H7 (cell line): ENCODE data around the gene SORL1. TPM values are rescaled to one million over a fixed set of nuclear protein-coding genes. Genes with fewer than 3 reads are reported as not detected.
"Not testable (repeated sequence)": the region's sequence is repeated elsewhere in the genome, so short reads cannot be mapped to it uniquely, and the experiment has no call there.

Experiments
- DNase-seq: peaks from one replicate; pipeline ENCODE4 v3.0.0; 2012
- H3K27me3 ChIP-seq: 2 replicates; pipeline ENCODE4 v1.6.0; 2011; ENCODE audit warnings: mild to moderate bottlenecking, low read length; ENCODE audit not compliant: control insufficient read depth, insufficient read depth
- H3K36me3 ChIP-seq: replicated peaks from 2 replicates; pipeline ENCODE4 v1.5.1; 2011; ENCODE audit warnings: low read length; ENCODE audit not compliant: control insufficient read depth, insufficient read depth
- H3K4me3 ChIP-seq: 2 replicates; pipeline ENCODE4 v1.5.1; 2011; ENCODE audit warnings: low read depth, mild to moderate bottlenecking, control low read depth, low read length, moderate library complexity; ENCODE audit not compliant: insufficient read depth
- total RNA-seq: library from RNA; depleted of rRNA; stranded (reverse); fragments of >200 nt; shearing (Covaris generic); gene quantifications from 2 replicates; pipeline ENCODE4 v1.2.3, GENCODE V29; 2014

The SORL1 gene
- total RNA-seq, 1 experiment from 2014 or later = 13.3 TPM

DNA sequence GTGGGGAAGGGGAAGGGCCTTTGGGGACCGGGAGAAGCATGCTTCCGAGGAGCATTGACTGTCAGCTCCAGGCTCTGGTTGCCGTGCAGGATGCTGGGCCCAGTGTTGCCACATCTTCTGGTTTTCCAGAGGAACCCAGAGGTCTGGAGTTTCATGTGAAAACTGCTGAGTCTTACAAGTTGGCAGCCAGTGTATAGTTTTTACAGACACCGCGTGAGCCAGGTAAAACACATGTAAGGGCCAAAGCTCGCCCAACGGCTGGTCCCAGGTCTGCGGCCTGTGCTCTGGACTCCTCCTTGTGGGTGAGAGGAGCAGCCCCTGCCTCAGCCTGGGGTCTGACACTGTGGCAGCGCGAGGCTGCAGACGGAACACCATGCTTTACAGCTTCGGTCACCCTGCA, 19.1 kb downstream of the SORL1 start:
- Histone ChIP-seq H3K27me3 (no peaks in the 10 kb centered on the region), H3K36me3 (peaks cover 1% of the 10 kb centered on the region), H3K4me3 (no peak overlapping the region)
- DNase-seq = no peak

DNA sequence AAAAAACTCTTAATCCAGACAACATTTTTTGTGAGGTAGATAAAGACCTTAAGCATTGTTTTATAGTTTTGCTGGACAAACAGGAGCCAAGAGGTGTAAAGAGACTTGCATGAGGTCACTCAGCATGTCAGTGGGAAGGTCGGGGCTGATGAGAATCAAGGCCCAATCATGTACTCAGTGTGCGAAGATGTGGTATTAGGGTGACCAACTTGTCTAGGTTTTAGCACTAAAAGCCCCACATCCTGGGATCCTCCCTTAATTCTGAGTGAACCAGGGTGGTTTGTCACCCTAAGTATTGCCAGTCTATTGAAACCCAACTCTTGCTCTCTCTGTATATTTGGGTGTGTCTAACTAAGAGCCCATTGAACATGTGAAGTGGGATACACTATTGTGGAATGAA, 20.2 kb downstream of the SORL1 start:
- peak; percentile 7 for DNase-seq
- no peak overlapping the region for H3K4me3 ChIP-seq
- peaks cover 1% of the 10 kb centered on the region for H3K36me3 ChIP-seq
- no peaks in the 10 kb centered on the region for H3K27me3 ChIP-seq

DNA sequence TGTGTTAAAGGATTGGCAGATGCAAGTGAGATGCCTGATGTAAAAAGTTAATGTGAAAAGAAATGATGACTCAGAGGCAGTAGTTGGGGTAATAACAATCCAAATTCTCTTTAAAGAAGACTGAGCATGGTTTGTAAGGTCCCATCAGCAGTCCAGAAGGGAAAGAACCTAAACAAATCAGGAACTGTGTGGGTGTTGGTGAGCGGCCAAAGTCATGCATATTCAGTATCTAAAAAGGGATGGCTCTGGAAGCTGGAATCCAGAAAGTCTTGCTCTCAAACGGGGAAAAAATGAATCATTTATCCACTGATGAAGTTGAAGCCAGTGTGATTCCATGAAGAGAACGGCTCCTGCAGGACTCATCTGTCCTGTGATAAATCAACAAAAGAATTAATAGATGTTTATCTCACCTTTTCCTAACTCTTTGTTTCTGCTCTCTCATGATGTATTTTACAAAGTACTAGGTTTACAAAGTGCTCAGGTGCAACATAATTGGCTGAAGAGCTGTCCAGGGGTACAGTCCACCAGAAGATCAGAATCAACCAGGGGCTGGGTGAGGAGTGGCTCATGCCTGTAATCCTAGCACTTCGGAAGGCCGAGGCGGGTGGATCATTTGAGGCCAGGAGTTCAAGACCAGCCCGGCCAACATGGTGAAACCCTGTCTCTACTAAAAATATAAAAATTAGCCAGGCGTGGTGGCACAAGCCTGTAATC, 21.1 kb downstream of the SORL1 start:
- H3K4me3 ChIP-seq = no peak overlapping the region
- no peaks in the 10 kb centered on the region for H3K27me3 ChIP-seq
- peaks cover 3% of the 10 kb centered on the region for H3K36me3 ChIP-seq
- DNase-seq = peak; percentile 7

DNA sequence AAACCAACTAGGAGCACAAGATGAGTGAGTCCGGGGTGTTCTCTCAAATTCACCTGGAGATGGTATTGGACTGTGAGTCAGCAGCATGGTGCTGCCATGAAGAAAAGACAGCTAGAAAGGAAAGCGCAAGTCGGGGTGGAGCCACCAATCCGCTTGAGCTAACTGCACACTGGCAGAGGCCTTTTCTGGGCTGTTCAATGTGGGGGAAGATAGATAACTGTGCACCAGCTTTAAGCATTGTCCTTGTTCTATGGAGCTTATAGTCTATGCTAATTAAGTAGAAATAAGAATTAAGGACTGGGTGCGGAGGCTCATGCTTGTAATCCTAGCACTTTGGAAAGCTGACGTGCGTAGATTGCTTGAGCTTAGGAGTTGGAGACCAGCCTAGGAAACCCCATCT, 22.6 kb downstream of the SORL1 start:
- DNase-seq = no peak
- H3K4me3 ChIP-seq = no peak overlapping the region
- no peaks in the 10 kb centered on the region for H3K27me3 ChIP-seq
- peaks cover 7% of the 10 kb centered on the region for H3K36me3 ChIP-seq

DNA sequence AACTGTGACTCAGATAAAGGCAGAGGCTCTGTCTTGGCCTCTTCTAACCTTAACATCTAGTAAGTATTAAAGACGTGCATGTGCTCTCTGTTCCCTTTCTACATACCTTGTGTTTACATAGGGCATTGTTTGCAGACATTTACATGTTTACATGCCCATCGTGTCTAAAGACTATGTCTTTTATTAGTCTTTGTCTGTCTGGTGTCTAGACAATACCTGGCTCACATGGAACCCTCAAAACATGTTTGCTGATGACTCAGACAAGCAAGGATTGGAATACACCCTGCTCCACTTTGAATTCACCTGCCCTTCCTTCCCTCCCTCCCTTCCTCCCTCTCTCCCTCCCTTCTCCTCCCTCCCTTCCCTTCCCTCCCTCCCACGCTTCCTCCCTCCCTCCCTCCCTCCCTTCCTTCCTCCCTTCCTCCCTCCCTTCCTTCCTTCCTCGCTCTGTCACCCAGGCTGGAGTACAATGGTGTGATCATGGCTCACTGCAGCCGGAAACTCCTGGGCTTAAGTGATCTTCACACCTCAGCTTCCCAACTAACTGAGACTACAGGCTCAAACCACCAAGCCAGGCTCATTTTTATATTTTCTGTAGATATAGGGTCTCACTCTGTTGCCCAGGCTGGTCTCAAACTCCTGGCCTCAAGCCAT, 24.4 kb downstream of the SORL1 start:
- Histone ChIP-seq H3K36me3 (peaks cover 6% of the 10 kb centered on the region; the same call in 1 of the 2 replicates), H3K27me3 (no peaks in the 10 kb centered on the region), H3K4me3 (no peak overlapping the region)
- no peak for DNase-seq

DNA sequence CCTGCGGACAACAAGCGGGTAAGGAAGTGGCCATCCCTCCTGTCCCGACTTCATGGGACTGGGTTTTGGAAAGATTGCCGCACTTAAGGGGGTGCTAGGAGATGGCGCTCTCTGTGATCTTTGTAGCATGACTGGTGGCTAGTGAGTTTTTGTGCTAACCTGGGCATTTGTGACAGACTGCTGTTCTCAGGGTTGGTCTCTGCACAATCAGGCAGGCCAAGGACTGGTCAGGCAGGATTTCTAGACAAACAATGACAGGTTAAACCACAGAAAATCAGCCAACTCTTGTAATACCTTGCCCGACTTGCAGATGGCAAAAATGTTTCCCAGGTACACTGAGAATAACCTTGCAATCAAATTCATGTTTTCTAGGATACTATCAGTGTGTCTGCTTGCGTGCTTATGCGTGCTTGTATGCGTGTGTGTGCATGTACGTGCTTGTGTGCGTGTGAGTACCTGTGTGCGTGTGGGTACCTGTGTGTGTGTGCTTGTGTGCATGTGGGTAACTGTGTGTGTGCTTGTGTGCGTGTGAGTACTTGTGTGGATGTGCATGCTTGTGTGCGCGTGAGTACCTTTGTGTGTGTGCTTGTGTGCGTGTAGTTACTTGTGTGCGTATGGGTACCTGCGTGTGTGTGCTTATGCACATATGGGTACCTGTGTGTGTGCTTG, 26.2 kb downstream of the SORL1 start:
- Histone ChIP-seq H3K27me3 (no peaks in the 10 kb centered on the region), H3K36me3 (peaks cover 6% of the 10 kb centered on the region; the same call in 1 of the 2 replicates), H3K4me3 (no peak overlapping the region)
- DNase-seq = no peak

DNA sequence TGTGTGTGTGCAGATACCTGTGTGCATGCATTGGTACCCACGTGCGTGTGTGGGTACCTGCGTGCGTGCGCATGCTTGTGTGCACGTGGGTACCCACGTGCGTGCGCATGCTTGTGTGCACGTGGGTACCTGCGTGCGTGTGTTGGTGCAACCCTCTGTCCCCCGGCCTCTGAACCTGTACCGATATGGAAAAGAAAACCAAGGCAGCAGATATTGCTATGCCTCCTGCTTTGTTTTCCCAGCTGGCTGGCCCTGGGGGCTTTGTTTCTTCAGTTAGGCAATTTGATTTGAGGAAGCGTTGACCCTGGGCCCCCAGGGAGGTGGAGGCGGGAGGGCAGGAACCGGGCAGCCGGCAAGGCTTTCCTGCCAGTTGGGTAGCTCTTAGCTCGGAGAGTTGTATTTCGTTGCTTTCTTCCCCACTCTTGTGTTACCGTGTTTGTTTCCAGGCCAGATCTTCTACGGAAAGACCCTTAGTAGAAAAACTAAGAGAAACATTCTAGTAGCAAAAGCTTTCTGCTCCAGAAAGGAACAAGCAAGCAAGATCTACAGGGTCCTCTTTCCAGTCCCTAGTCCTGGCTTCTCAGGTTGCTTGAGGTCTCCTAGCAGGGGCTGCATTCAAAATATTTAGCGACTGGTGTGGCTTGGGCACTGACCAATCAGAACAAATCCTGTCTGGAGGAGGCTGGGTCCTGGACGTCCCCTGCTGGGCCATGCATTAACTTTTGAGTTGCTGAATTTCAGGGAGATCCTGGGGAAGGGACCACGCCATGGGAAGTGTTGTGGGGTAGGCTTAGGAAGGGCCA, 27.0 kb downstream of the SORL1 start:
- H3K4me3 ChIP-seq = peak overlapping the region; percentile 7; the same call in 1 of the 2 replicates
- peak; percentile 91 for DNase-seq
- H3K36me3 ChIP-seq = peaks cover 6% of the 10 kb centered on the region
- no peaks in the 10 kb centered on the region for H3K27me3 ChIP-seq

DNA sequence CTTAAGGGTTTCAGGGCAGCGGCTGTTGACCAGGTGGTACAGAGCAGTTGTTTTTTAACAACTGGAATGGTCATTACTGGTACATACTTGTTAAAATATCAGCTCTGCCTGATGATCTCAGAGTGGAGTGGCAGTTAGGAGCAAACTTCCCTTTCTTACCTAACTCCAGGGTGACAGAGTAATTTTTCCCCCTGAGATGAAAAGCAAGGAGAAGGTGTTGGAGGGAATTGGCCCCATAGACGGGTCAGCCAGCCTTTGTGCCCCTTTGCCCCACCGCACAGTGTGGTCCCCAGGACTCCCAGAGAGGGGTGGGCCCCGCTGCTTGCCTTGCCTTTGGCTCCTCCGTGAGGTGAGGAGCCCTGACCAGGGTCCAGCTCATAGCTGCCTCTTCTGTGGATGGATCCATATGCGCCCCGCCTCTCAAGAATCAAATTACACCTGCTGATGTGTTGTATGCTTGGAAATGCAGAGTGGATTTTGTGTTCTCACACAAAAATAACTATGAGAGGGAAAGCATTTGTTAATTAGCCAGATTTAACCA, 27.7 kb downstream of the SORL1 start:
- peak; percentile 60 for DNase-seq
- Histone ChIP-seq H3K4me3 (no peak overlapping the region), H3K27me3 (no peaks in the 10 kb centered on the region), H3K36me3 (peaks cover 6% of the 10 kb centered on the region)

DNA sequence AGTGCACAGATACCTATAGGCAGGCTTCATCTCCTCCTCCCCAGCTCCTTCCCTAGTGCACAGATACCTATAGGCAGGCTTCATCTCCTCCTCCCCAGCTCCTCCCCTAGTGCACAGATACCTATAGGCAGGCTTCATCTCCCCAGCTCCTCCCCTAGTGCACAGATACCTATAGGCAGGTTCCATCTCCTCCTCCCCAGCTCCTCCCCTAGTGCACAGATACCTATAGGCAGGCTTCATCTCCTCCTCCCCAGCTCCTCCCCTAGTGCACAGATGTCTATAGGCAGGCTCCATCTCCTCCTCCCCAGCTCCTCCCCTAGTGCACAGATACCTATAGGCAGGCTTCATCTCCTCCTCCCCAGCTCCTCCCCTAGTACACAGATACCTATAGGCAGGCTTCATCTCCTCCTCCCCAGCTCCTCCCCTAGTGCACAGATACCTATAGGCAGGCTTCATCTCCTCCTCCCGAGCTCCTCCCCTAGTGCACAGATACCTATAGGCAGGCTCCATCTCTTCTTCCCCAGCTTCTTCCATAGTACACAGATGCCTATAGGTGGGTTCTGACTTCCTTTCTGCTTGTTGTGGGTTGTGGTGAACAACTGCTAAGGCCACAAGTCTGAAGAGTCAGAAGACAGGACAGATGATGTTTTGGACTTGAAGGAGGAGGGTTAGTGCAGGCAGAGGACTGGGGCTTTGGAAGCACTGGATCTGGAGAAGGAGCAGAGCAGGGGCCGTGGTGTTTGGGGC, 29.5 kb downstream of the SORL1 start:
- DNase-seq, H3K36me3 ChIP-seq, H3K27me3 ChIP-seq, H3K4me3 ChIP-seq: not testable (repeated sequence)

DNA sequence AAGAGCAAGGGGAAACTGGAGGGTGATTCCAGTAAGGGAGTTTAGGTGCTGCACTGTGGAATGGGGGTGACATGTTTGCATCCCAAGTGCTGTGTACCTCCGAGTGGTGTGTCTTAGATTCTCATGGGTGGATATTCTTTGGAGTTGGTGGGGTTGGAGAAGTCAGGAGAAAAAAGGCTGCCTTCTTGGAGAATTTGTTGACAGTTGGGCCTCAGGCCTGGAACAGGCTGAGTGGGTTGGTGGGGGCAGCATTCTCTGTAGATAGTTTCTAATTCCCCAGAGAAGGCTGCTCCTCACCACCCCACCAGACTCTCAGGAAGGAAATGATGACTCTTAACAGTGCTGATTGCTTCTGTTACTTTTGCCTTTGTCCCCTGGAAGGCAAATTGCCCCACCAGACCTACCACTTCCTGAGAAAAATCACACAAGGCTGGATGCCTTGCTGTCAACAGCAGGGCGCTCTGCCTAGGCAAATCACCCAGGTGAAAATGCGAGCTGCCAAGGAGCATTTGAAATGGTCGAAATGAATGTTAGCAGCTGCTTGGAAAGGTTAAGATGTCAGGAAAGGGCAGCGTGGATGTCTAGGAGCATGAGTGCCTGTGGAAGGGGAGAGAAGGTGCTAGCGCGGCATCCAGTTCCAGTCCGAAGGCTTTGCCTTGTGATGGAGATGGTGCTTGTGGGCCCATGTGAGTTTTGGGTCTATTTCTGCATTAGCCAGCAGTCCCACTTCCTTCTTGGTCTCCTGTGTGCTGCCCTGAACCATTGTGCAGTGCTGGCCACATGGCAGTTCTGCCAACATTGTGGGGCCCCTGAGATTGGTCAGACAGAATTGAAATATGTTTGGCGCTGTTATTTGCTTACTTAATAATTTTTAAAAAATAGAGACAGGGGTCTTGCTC, 30.4 kb downstream of the SORL1 start:
- no peak for DNase-seq
- Histone ChIP-seq H3K27me3 (no peaks in the 10 kb centered on the region), H3K4me3 (no peak overlapping the region), H3K36me3 (peaks cover 6% of the 10 kb centered on the region)

DNA sequence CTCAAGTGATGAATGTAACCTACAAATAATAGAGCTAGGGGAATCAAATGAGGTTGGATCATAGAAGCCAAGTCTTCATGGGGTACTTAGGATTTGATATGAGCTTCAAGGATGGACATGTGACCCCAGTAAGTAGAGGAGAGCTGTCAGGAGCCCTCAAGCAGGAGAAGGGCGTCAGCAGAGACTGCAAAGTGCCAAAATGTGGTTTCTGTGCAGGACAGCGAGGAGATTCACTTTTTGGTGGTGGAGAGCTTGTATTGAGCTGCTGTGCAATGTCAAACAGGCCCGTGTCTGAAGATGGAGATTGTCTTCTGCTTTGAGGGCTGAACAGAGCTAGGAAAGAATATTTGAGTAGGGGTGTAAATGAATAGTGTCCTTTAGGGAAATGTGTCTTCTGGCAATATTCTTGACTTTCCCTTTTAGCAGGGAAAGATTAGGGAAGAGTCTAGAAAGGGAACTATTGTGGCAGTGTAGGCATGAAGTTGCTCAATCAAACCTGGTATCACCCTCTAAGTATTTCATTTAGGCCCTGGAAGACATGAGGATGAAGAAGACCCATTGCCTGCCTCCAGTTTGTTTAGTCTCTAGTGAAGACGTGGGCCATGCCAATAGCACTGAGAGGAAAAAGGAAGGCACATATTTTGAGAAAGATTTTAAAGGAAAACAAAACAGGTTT, 31.8 kb downstream of the SORL1 start:
- H3K36me3 ChIP-seq = peaks cover 2% of the 10 kb centered on the region
- no peak for DNase-seq
- no peaks in the 10 kb centered on the region for H3K27me3 ChIP-seq
- H3K4me3 ChIP-seq = no peak overlapping the region

DNA sequence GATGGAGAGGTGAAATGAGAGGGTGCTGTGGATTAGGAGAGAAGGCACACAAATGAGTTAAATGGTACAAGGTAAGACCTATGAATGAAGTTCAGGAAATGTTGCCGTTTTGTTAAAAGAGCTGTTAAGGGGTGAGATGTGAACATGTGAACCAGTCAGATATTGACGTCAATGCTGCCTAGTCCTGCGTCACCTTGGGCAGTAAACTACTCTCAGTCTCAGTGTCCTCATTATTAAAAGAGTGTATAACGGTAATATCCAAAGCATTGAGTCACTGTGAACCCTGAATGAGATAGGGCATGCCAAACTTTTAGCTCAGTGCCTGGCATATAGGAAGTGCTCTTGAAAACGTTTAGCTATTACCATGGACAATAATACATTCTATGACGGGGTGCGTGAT, 33.1 kb downstream of the SORL1 start:
- Histone ChIP-seq H3K4me3 (no peak overlapping the region), H3K27me3 (no peaks in the 10 kb centered on the region), H3K36me3 (peaks cover 2% of the 10 kb centered on the region)
- DNase-seq = no peak
